NCI-H1048 (cell line): ENCODE measurements around the gene TPPP3.
"Not testable (repeated sequence)": the region's sequence is repeated elsewhere in the genome, so short reads cannot be mapped to it uniquely, and the experiment has no call there.

Experiments
- DNase-seq: peaks from one replicate; lab custom pipeline; 2025; lab: John Stamatoyannopoulos, UW

The TPPP3 gene

DNA sequence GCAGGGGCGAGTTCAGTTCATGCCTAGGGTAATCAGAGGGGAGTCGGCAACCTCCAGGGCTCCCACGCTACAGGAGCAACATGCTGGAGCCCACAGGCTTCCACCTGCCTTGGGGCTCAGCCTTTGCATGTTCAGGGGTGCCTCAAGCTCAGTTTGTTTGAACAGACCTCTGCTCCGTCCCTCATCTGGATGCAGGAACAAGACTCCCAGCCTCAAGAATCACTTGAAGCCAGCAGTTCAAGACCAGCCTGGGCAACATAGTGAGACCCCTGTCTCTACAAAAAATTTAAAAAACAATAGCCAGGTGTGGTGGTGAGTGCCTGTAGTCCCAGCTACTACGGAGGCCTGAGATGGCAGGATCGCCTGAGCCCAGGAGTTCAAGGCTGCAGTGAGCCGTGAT lies 32.7 kb upstream of the TPPP3 start:
- no peak for DNase-seq

DNA sequence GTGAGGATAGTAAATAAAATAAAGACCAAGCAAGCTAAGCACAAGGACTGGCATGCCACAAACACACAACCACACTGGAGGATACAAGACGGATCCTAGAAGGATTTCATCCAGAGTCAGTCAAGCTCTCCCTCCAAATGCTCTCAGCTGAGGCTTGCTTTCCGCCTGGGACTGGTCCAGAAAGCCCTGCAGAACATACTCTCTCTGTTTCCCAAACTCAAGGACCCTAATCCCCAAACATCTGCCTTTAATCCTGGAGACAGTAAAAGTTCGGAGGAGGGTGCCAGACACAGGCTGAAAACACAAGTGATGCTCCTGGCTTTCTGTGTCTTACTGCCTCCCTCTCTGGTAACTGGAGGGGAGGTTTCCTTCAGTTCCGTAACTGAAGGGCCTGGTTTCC lies 32.3 kb upstream of the TPPP3 start:
- DNase-seq: no peak

DNA sequence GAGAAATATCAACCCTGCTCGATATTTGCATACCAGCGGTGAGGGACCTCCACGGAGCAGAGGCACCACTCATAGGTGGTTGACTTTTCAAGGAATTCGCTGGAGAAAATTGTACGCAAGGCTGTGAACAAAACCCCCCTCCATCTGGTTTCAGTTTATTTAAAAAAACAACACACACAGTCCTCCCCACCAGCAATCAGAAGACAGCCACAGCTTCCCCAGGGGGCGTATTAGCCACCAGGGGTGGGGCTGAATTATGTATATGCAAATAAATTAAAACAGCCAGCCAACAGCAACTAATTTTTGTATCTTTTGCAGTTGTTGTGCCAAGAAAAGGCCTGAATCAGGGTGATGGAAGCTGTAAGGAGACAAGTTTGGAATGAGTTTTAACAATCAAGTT lies 31.8 kb upstream of the TPPP3 start:
- no peak for DNase-seq

DNA sequence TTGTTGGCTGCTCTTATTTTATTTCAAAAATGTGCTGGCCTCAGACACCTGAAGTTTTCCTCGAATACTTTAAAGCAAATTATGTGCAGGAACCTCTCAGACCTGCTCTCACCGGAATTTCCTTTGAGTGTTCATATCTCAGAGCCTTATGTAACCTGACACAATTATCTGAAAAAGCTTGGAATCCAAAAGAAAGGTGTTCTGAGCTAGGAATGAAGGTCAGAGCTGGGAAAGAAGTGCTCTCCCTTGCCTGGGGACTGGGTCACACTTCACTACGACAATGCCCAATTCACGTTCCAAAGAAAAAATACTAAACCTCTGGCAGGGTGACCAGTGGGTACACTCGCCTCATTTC lies 30.9 kb upstream of the TPPP3 start:
- DNase-seq: no peak

DNA sequence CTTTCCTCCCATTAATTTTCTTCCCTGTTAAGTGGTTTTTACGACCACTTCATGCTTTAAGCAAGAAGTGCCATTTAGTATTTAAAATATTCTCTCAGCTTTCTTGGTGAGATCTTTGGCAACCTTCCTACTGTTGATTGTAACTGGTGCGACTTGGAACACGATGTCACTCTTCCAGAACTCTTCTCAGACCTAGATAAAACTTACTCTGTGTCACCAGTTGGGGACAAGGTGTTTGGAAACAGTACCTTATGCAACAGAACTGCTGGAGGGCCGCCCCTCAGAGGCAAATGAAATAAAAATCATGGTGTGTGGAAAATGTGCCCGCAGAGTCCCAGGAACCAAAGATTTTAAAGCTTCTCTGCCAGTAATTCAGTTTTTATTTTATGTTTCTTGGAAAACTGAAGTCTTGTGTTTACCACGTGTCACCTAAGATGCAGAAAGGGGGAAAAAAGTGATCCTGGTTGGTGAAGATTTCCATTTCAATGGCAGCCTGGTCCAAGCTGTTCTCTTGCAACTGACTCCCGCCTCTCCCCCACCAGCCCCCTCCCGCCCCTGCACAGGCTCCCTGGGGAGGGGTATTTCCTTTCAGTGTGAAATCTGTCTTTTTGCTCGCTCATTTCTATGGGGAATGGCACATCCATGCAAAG lies 30.4 kb upstream of the TPPP3 start:
- no peak for DNase-seq

DNA sequence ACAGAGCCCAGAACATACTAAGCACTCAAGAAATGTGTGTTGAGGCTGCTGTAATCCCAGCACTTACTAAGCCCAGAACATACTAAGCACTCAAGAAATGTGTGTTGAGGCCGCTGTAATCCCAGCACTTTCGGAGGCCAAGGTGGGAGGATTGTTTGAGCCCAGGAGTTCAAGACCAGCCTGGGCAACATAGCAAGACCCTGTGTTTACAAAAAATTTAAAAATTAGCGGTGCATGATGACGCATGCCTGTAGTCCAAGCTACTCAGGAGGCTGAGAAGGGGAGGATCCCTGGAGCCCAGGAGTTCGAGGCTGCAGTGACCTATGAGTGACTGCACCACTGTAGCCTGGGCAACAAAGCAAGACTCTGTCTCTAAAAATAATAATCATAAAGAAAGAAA lies 29.7 kb upstream of the TPPP3 start:
- DNase-seq: no peak

DNA sequence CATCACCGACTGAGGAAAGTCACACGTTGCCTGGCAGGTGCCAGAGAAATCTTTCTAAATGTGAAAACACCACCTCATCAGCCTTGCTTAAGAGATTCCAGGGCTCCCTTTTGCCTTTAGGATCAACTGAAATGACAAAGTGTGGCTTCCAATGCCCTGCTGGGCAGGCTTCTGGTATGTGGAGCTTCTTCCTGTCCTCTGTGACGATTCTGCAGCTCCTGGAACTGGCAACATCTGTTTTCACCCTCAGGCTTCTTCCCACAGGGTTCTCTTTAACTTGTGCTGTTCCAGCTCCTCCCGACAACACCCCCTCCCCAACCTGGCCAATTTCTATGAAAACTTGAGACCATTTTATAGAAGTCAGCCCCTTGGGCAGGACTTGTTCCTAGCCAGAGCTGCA lies 27.7 kb upstream of the TPPP3 start:
- no peak for DNase-seq

DNA sequence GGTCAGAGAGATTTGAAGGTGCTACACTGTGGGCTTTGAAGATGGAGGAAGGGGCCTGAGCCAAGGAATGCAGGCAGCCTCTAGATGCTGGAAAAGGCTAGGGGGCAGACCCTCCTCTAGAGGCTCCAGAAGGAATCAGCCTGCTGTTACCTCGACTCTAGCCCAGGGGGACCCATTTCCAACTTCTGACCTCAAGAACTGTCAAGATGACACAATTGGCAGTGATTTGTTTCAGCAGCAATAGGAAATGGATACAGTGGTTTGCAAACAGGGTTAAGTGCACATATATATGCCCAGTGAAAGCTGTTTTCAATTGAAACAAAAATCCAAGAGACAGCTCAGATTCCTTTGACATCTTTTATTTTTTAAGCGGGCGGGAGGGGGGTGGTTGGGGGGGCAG lies 26.6 kb upstream of the TPPP3 start:
- no peak for DNase-seq

DNA sequence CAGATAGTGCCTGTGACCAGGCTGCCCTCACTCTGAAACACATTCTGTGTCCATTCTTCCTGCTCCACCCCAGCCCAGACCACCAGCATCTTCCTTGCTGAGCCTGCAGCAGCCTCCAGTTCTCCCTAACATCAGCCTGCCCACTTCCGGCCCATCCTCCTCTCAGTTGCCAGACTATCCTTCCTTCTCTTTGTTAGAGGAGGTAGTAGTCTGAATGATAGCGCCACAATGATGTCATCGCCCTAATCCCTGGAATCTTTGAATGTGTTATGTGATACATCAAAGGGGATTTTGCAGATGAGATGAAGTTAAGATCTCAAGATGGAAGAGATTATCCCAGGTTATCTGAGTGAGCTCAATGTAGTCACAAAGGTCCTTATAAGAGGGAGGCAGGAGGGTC lies 26.2 kb upstream of the TPPP3 start:
- DNase-seq: no peak

DNA sequence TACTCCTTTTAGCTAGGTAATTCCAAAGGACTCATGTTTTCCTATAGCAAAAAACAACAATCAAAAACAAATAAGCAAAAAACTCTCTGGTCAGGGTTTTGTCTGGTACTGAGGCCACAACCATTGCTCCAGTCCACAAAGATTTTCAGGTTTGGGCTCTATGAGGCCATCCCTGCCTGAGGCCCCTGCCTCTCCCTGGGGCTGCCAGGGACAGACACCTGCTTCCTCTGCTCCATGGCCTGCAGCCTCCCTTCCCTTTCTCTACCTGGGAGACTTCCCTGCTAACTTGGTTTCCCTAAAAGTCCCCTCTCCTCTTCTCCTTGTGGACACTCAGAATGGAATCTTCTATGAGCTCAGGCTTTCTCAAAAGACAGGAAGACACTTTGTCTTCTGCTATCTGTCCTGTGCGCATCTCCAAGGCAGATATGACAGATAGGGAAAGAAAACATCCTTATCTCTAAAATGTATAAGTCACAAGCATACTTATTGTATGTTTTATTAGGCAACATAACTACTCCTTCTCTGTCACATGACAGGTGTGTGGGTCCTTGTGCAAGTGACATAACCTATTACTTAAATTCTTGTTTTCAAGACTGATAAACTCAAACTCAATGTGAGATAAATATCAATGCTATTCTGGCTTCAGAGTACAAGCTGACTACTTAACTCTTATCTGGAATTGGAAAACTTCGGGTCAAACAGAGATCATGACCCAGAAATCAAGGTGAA lies 24.2 kb upstream of the TPPP3 start:
- no peak for DNase-seq

DNA sequence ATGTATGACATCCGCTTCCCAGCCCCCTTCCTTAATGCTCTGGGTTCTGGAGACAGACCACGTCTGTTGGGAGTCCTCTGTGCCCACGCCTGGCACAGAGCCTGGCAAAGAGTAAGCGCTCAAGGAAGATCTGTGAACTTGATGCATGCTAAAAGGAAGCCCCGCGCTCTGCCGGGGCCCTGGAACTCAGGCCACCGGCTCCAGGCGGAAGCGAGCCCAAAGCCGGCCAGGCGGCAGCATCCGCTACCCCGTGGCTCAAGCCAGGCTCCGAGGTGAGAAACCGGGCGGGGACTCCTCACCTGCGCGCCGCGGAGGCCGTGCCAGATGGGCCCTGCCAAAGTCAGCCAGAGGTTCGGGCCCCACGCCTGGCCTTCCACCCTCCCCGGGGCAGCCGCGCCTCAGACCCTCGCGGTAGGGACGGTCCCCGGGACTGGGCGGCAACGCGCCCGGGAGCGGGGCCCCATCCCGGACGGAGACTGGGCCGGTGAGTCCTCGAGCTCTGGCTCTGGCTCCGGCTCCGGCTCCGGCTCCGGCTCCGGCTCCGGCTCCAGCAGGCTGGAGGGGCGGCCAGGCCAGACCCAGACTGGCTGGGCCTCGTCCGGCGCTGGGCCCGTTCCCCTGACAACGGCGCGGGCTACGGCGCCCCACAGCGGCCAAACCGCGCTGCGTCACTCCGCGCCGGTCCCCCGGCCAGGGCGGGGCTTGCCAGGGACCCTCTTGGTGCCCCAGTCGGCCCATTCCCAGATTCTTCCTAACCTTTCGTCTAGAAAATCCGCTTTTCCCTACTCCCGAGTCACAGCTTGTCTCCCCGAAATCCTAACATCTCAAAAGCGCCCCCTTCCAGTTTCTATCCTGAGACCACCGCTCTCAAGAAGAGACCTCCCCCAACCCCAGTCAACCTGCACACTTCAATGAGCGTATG lies 22.8 kb upstream of the TPPP3 start, which contains the start of gene ZDHHC1:
Gene ZDHHC1 (minus strand): TSS at position 606 of the 922 bp plus-strand sequence. CDS start 8,702 bp downstream, outside the sequence.
- DNase-seq: no peak

DNA sequence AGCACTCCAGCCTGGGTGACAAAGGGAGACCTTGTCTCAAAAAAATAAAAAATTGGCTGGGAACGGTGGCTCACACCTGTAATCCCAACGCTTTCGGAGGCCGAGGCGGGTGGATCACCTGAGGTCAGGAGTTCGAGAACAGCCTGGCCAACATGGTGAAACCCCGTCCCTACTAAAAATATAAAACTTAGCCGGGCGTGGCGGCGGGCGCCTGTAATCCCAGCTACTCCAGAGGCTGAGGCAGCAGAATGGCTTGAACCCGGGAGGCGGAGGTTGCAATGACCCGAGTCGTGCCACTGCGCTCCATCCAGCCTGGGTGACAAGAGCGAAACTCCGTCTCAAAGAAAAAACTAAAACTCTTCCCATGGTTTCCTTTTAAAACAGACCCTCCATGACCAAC lies 22.1 kb upstream of the TPPP3 start:
- DNase-seq: not testable (repeated sequence)

DNA sequence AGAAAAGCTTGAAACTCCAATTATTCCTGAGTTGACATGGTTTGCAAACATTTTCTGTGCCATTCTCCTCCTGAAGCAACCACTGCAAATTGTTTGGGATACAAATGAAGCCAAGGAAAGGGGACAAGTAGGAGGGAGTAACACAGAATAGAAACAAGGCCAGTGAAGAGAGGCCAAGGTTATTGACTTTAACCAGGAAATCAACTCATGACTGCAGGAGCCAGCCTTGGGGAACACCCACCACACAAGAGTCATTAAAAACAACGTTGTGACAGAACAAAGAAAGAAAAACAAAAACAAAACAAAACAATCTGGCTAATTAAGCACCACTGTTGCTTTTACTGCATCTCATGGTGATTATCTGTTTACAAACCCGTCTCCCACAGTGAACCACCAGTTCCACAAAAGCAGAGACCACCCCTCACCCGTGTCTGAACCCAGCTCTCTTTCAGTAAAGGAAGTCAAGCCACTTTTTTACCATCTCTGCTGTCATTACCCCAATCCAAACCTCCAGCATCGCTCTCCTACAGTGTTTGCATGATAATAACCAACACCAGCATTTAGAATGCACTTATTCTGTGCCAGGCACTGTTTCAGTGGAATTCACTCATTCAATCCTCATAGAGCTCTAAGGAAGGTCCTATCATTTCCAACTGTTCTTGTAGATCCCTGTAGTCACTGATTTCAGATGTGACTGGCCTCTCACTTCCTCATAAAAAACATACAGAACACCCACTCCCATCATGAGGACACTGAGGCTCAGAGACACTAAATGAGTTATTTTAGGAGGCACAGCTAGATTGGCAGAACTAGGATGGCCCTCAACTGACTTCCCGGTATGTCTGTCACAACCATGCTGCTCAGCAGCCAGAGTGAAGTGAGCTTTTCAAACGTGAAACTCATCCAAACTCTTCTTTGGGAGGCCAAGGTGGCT lies 20.9 kb upstream of the TPPP3 start:
- DNase-seq: no peak

DNA sequence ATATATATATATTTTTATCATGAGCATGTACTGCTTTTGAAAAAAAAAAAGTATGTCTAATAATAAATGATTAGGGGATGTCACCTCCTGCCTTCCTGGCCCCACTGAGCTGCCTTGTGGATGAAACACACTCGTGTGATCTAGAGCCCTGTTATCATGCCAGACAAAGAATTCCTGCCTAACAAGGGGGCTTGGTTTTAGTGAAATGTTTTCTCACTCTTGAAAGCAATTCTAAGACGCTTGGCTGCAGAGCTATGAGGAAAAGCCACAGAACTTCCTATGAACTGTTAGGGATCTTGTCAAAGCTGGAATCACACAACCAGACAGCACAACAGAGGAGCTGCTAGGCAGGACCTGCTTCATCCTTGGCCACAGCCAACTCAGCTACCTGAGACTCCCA lies 19.0 kb upstream of the TPPP3 start:
- DNase-seq: no peak

DNA sequence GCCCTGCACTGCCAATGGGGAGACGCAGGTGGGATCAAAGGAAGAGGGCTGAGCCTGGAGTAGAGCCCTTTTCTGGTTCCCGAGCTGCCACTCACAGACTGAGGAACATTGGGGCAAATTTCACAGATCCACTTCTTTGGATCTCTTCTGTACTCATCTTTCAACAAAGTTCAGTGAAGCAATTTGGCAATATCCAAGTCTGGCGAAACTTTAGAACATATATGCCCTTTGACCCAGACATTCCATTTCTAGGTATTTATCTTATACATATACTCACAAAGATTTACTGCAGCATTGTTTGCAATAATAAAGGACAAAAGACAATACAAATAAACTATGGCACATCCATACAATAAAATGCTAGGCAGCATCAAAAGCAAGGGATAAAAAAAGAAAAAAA lies 18.0 kb upstream of the TPPP3 start:
- no peak for DNase-seq

DNA sequence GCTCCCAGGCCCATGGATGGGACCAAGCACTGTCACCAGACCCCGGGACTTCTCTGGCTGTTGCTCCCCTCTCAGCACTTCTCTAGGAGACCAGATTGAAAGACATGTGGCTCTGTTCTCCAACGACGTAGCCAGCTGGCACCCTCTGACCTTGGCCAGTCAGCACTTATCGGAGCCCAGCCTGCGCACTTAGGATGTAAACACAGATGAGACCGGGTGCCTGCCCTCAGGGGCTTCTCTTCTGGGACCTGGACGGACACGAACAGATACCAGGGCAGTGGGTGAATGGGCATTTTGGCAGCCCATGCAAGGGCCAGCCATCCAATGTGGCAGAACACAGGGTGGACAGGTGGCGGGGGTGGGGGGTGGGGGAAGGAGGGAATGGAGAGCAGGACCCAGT lies 16.3 kb upstream of the TPPP3 start:
- DNase-seq: no peak

DNA sequence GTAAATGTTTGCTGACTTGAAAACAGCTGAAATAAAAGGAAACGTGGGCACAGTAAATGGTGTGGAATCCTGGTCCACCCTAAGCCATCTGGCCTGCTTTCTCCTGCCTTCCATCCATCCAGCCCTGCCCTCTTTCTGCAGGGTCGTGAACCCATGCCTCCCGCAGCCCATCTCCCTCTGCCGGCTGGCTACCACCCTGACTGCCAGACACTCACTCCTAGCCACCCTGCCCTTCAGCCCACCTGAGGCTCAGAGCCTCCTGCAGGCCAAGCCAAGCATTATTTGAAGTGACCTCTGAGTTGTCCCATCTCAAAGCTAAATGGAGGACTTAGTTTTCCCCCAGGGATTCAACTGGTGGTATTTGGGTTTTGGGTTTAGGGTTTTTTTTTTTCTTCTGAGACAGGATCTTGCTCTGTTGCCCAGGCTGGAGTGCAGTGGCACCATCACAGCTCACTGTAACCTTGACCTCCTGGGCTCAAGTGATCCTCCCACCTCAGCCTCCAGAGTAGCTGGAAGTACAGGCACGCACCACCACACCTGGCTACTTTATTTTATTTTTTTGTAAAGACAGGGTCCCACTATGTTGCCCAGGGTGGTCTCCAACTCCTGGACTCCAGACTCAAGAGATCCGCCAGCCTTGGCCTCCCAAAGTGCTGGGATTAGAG lies 14.6 kb upstream of the TPPP3 start:
- DNase-seq: no peak

DNA sequence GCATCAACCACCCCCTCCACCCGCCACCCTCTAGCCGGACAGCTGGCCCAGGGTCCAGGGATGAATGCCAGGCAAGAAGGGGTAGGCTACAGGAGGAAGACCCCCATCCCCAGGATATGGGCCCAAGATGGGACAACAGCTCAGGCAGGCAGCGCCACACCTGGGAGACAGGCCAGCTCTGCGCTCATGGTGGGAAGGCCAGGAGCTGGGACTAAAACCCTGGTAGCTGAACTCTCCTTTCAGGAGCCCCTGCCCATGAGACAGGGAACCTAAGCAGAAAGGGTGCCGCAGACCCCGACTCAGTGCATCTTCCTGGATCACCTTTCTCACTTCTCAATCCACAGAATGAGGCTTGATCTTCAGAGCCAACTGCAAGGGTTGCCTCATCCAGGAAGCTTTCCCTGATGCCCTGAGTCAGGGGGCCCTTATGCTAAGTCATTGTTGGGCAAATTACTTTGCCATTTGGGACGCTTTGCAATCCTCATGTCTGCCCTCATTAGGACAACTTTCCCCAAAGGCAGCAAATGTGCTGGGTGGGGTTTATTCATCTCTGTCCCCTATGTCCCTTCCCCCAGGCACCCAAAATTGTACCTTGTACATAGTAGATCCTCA lies 14.0 kb upstream of the TPPP3 start:
- DNase-seq: no peak

DNA sequence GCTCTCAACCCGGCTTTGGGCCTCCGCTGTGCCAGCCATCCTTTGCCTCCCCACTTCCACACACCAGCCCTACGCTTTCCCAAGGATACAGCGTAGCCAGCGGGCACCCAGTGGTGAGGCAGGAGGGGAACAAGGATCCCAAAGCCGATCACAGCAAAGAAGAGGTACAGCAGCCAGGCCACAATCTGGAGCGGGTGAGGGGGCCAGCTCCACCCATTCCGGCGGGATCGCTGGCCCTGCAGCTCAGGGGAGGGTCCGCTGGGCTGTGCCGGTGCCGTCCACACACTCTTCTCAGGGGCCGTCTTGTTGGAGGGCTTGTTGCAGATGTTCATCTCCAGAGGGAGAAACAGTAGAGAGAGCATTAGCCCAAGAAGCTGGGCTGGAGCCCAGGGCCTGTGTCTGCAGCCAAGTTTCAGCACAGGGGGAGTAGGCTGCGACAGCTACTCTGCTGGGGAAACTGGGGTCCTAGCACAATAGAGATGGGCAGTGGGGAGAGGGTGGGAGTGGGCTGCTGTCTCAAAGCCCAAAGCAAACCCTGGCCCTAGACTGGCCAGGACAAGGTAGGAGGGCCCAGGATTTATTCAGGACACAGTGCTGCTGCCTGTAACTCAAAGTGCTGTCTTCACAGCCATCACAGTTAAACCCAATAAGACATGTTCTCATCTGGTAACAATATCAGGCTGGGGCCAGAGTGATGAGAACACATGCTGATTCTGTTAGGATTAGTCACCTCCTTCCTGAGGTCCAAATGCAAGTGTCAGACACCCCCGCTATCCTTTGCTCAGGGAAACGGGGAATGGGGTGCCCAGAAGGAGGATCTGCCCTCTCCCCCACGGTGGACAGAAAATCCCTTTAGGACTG lies 13.0 kb upstream of the TPPP3 start:
- no peak for DNase-seq

DNA sequence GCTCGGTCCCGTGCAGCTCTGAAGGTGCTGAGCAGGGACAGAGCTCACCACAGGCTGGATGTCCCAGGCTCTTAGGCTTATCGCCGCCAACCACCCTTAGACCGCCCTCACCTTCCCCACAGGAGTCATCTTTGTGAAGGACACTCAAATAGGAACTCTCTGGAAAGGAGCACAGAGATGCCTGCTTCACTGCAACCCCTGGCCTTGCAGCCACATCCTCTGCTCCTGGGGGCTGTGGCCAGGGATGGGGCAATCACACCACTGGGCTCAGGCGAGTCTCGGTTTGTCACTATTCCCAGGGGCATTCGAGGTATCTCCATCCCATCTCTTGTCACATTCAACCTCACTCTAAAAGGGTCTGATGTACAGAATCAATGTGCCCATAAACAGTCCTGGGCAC lies 12.0 kb upstream of the TPPP3 start:
- no peak for DNase-seq
